Neuronal stem cell (in vitro differentiated cells): ENCODE results near the gene NR5A1.

Source experiments
- DNase-seq: peaks from one replicate; pipeline ENCODE4 v3.0.0-alpha.2; 2013; ENCODE audit warnings: low spot score
- H2AFZ ChIP-seq: one replicate; pipeline ENCODE4 v1.6.1; 2013; ENCODE audit warnings: mild to moderate bottlenecking, low read length, inconsistent platforms
- H2AK5ac ChIP-seq: 2 replicates; pipeline ENCODE4 v1.6.1; 2013; ENCODE audit warnings: low read depth, mild to moderate bottlenecking, inconsistent platforms, low read length, moderate library complexity, mixed read lengths
- H2BK120ac ChIP-seq: 2 replicates; pipeline ENCODE4 v1.6.1; 2013; ENCODE audit warnings: low read depth, mild to moderate bottlenecking, inconsistent platforms, low read length, moderate library complexity, mixed read lengths
- H2BK12ac ChIP-seq: one replicate; pipeline ENCODE4 v1.6.1; 2013; ENCODE audit warnings: low read length, inconsistent platforms
- H2BK15ac ChIP-seq: 2 replicates; pipeline ENCODE4 v1.6.1; 2013; ENCODE audit warnings: mild to moderate bottlenecking, low read length, inconsistent platforms, mixed read lengths
- H2BK5ac ChIP-seq: one replicate; pipeline ENCODE4 v1.6.1; 2013; ENCODE audit warnings: inconsistent platforms, mild to moderate bottlenecking, low read length, moderate library complexity
- H3K14ac ChIP-seq: one replicate; pipeline ENCODE4 v1.6.1; 2013; ENCODE audit warnings: low read length, inconsistent platforms
- H3K18ac ChIP-seq: 2 replicates; pipeline ENCODE4 v1.6.1; 2013; ENCODE audit warnings: low read length, inconsistent platforms
- H3K23ac ChIP-seq: 2 replicates; pipeline ENCODE4 v1.6.1; 2013; ENCODE audit warnings: low read depth, mild to moderate bottlenecking, mixed read lengths, low read length, inconsistent platforms; ENCODE audit not compliant: poor library complexity
- H3K27ac ChIP-seq: replicated peaks from 3 replicates; pipeline ENCODE4 v1.5.1; 2013; ENCODE audit warnings: low read length, inconsistent platforms
- H3K27me3 ChIP-seq, 3 experiments: 2 replicates each; pipeline ENCODE4 v1.6.1; 2013; ENCODE audit warnings: low read length in 3 of 3, mild to moderate bottlenecking in 2 of 3, inconsistent platforms in 1 of 3, low read depth in 1 of 3, mixed read lengths in 1 of 3, moderate library complexity in 1 of 3; ENCODE audit not compliant: control insufficient read depth in 3 of 3, insufficient read depth in 3 of 3
- H3K36me3 ChIP-seq, 2 donors: replicated peaks in 1 of 2; 2 replicates each; pipeline ENCODE4 v1.6.1; 2013; ENCODE audit warnings: low read length in 2 of 2; ENCODE audit not compliant: control insufficient read depth in 2 of 2, insufficient read depth in 2 of 2
- H3K4ac ChIP-seq: 2 replicates; pipeline ENCODE4 v1.6.1; 2013; ENCODE audit warnings: inconsistent platforms, mild to moderate bottlenecking, low read length, moderate library complexity
- H3K4me1 ChIP-seq, 2 donors: 1 replicate in 1 of 2; 2 replicates in 1 of 2; pipeline ENCODE4 v1.6.1; 2013; ENCODE audit warnings: low read length in 2 of 2, low read depth in 1 of 2; ENCODE audit not compliant: control insufficient read depth in 2 of 2, insufficient read depth in 1 of 2
- H3K4me2 ChIP-seq: one replicate; pipeline ENCODE4 v1.6.1; 2013; ENCODE audit warnings: mild to moderate bottlenecking, low read length, inconsistent platforms; ENCODE audit not compliant: insufficient read depth, poor library complexity, severe bottlenecking
- H3K4me3 ChIP-seq, 2 donors: 2 replicates each; pipeline ENCODE4 v1.5.1; 2013; ENCODE audit warnings: low read length in 2 of 2, mild to moderate bottlenecking in 2 of 2, inconsistent platforms in 1 of 2, moderate library complexity in 1 of 2
- H3K79me1 ChIP-seq: one replicate; pipeline ENCODE4 v1.6.1; 2013; ENCODE audit warnings: low read depth, mild to moderate bottlenecking, inconsistent platforms, low read length, moderate library complexity
- H3K9ac ChIP-seq: one replicate; pipeline ENCODE4 v1.6.1; 2013; ENCODE audit warnings: mild to moderate bottlenecking, low read depth, low read length, inconsistent platforms; ENCODE audit not compliant: poor library complexity
- H3K9me3 ChIP-seq, 2 donors: replicated peaks in 1 of 2; 2 replicates each; pipeline versions ENCODE3 to v1.6.1; 2013; ENCODE audit warnings: low read length in 2 of 2, mild to moderate bottlenecking in 2 of 2, inconsistent platforms in 1 of 2, low read depth in 1 of 2, mixed read lengths in 1 of 2, moderate library complexity in 1 of 2; ENCODE audit not compliant: control insufficient read depth in 2 of 2, insufficient read depth in 1 of 2
- H4K8ac ChIP-seq: one replicate; pipeline ENCODE4 v1.6.1; 2013; ENCODE audit warnings: low read depth, mild to moderate bottlenecking, inconsistent platforms, low read length, moderate library complexity
- H4K91ac ChIP-seq: one replicate; pipeline ENCODE4 v1.6.1; 2013; ENCODE audit warnings: low read length, low read depth, mild to moderate bottlenecking, inconsistent platforms; ENCODE audit not compliant: poor library complexity
- WGBS, 2 donors: extraction: QIAGEN DNeasy Blood & Tissue Kit; methylation state at CpG; one replicate each; pipeline ENCODE4 v1.1.7; 2013; ENCODE audit warnings: missing lambda C conversion rate in 2 of 2, mixed read lengths in 1 of 2; ENCODE audit not compliant: insufficient read length in 2 of 2, insufficient replicate concordance in 1 of 2; ENCODE audit errors: extremely low coverage in 2 of 2; 5-methylcytosine and 5-hydroxymethylcytosine counted together

Gene NR5A1

DNA sequence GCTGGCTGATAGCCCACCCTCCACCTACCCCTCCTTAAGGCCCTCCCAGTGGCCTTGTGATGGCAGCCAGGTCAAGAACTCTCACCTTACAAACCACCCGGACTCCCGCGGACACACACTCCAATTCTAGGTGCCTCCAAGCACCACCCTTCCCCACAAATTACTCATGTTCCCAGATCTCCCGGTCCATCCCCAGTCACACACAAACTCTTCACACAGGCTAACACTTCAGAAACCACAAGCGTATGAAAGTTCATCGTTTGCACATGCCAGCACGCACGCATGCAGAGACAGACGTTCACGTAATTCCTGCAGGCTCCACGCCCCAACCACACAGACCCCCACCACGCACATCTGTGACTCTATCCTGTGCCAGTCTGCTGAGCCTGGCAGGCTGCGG lies 18.0 kb downstream of the NR5A1 start:
- no CpG with 5 or more reads among the region's 13 CpGs for WGBS, 2 donors
- DNase-seq: no peak
- Histone ChIP-seq H3K4me3 (no peak overlapping the region), H3K27ac (no peak overlapping the region), H2AK5ac (peak overlapping the region; percentile 88), H3K4ac (no peak overlapping the region), H2BK15ac (peak overlapping the region; percentile 32), H3K79me1 (peaks cover 5% of the 10 kb centered on the region), H3K27me3 (peaks cover 0 to 92% (median 0%) of the 10 kb centered on the region in 3 experiments), H3K4me1 (peaks cover 8 to 30% of the 10 kb centered on the region in 2 donors), H3K9ac (no peak overlapping the region), H3K18ac (peak overlapping the region; percentile 90), H3K36me3 (no peaks in the 10 kb centered on the region), H2BK12ac (peak overlapping the region; percentile 77), H3K9me3 (peaks cover 0 to 2% of the 10 kb centered on the region in 2 donors), H4K91ac (no peak overlapping the region), H4K8ac (no peak overlapping the region), H3K23ac (peak overlapping the region; percentile 11), H2AFZ (no peak overlapping the region), H2BK120ac (peak overlapping the region; percentile 52), H3K14ac (peak overlapping the region; percentile 39), H3K4me2 (no peak overlapping the region), H2BK5ac (peak overlapping the region; percentile 59)

GRCh38 chr9:124488641-124489210 lies 18.5 kb downstream of the NR5A1 start:
- Histone ChIP-seq H3K14ac (peak overlapping the region; percentile 39), H2BK5ac (no peak overlapping the region), H3K4me2 (no peak overlapping the region), H2AK5ac (peak overlapping the region; percentile 88), H4K8ac (no peak overlapping the region), H3K18ac (peak overlapping the region; percentile 90), H3K4ac (no peak overlapping the region), H3K27ac (no peak overlapping the region), H3K79me1 (peaks cover 5% of the 10 kb centered on the region), H3K9ac (no peak overlapping the region), H2BK12ac (peak overlapping the region; percentile 82), H3K4me1 (peaks cover 8 to 30% of the 10 kb centered on the region in 2 donors), H2BK120ac (peak overlapping the region; percentile 13), H3K9me3 (peaks cover 0 to 2% of the 10 kb centered on the region in 2 donors), H2BK15ac (peak overlapping the region; percentile 32), H3K27me3 (peaks cover 0 to 92% (median 0%) of the 10 kb centered on the region in 3 experiments), H3K36me3 (no peaks in the 10 kb centered on the region), H4K91ac (no peak overlapping the region), H3K23ac (peak overlapping the region; percentile 5), H3K4me3 (no peak overlapping the region), H2AFZ (no peak overlapping the region)
- no CpG with 5 or more reads among the region's 8 CpGs for WGBS, 2 donors
- no peak for DNase-seq

DNA sequence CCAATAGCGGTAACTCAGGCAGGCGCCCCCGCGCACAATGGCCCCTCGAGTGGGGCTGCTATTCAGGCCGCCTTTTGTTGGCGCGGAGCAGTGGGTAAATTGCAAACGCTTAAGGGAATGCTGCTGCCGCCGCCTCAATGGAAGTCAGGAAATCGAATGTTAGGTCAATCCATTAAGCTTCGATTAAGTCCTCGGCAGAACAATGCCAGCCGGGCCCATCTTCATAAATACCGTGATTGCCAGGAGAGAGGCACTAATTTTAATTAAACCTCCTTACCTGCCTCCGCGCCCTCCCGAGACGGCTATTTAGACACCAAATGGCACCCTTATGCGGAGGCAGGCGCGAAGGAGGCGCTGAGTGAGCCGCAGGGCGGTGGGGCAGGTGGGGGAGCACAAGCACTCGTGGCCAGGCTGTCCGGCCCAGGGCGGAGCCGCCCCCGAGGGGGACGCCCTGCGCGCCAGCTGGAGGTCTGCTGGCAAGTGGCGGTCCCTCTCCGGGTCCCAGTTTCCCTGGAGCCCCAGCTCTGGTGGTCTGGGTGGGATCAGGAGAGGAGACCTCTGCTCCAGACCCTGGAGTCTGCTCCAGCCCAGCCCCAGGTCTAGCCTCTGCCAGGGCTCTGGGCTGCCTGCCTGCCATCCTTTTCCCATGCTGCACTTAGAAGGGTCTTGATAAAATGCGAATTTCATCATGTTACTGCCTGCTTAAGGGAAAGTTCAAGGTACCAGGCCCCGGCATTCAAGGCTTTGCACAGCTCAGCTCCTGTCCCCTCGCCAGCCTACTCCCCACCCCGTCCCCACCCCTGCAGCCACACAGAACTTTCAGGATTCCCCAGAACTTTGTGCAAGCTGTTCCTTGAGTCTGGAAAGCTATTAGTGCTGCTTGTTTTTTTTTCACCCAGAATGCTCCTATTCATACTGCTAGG lies 19.7 kb downstream of the NR5A1 start:
- Histone ChIP-seq H2AK5ac (peak overlapping the region; percentile 85), H3K4me2 (peak overlapping the region; percentile 52), H3K23ac (no peak overlapping the region), H2AFZ (peak overlapping the region; percentile 57), H3K4me3 (no peak overlapping the region), H3K27ac (no peak overlapping the region), H3K9ac (no peak overlapping the region), H3K14ac (no peak overlapping the region), H2BK120ac (peak overlapping the region; percentile 14), H3K27me3 (peaks cover 0 to 91% (median 0%) of the 10 kb centered on the region in 3 experiments), H2BK12ac (peak overlapping the region; percentile 99), H3K4me1 (peaks cover 8 to 33% of the 10 kb centered on the region in 2 donors), H2BK5ac (no peak overlapping the region), H3K9me3 (peaks cover 0 to 4% of the 10 kb centered on the region in 2 donors), H2BK15ac (peak overlapping the region; percentile 52), H3K36me3 (no peaks in the 10 kb centered on the region), H4K8ac (no peak overlapping the region), H3K4ac (no peak overlapping the region), H3K79me1 (peaks cover 3% of the 10 kb centered on the region), H3K18ac (peak overlapping the region; percentile 84), H4K91ac (peak overlapping the region; percentile 38)
- DNase-seq: no peak
- no CpG with 5 or more reads among the region's 40 CpGs for WGBS, 2 donors

- WGBS, 2 donors: no CpG with 5 or more reads among the region's 17 CpGs
- peak overlapping the region; percentile 0 for H2BK5ac ChIP-seq
- H3K4me2 ChIP-seq: peak overlapping the region; percentile 52
- H2AFZ ChIP-seq: peak overlapping the region; percentile 57
- no peak overlapping the region for H4K91ac ChIP-seq
- peak overlapping the region; percentile 68 for H2AK5ac ChIP-seq
- no peak overlapping the region for H3K23ac ChIP-seq
- no peak overlapping the region for H2BK120ac ChIP-seq
- peaks cover 8 to 36% of the 10 kb centered on the region in 2 donors for H3K4me1 ChIP-seq
- no peak overlapping the region for H3K4ac ChIP-seq
- peak overlapping the region; percentile 97 for H3K18ac ChIP-seq
- H3K79me1 ChIP-seq: peaks cover 3% of the 10 kb centered on the region
- H3K36me3 ChIP-seq: no peaks in the 10 kb centered on the region
- peak overlapping the region; percentile 12 for H2BK12ac ChIP-seq
- H3K14ac ChIP-seq: no peak overlapping the region
- H3K9ac ChIP-seq: peak overlapping the region; percentile 50
- no peak overlapping the region for H3K4me3 ChIP-seq
- DNase-seq: no peak
- peak overlapping the region; percentile 52 for H2BK15ac ChIP-seq
- no peak overlapping the region for H4K8ac ChIP-seq
- H3K27me3 ChIP-seq: peaks cover 0 to 93% (median 0%) of the 10 kb centered on the region in 3 experiments
- peaks cover 0 to 4% of the 10 kb centered on the region in 2 donors for H3K9me3 ChIP-seq
- no peak overlapping the region for H3K27ac ChIP-seq
Measured at GRCh38 chr9:124486778-124487259, 20.4 kb downstream of the NR5A1 start.
